Stimulated activated CD8-positive, alpha-beta memory T cell treated with anti-CD3 and anti-CD28 coated beads, Interleukin-12 subunit alpha, Interleukin-12 subunit beta, amount 100 ng/mL, for 4 hours (primary cell): ENCODE measurements around the gene RAC3.

Source experiments
- DNase-seq: peaks from one replicate; pipeline ENCODE4 v3.0.0-alpha.2; 2020; ENCODE audit warnings: low read depth

Gene RAC3

GRCh38 chr17:82031303-82031884, at the start of gene RAC3:
Gene RAC3 (plus strand): TSS chr17:82031678. CDS start chr17:82031762, 84 bp downstream.
- DNase-seq: no peak

- no peak for DNase-seq
Measured at GRCh38 chr17:81983011-81983638, 48.4 kb upstream of the RAC3 start.

GRCh38 chr17:81983639-81984373, 47.7 kb upstream of the RAC3 start:
- no peak for DNase-seq

- no peak for DNase-seq
Measured at GRCh38 chr17:81984773-81985410, 46.6 kb upstream of the RAC3 start.

- no peak for DNase-seq
Measured at GRCh38 chr17:81986606-81987005, 44.9 kb upstream of the RAC3 start.

GRCh38 chr17:81987161-81987770, 44.2 kb upstream of the RAC3 start:
- no peak for DNase-seq

- DNase-seq: no peak
Measured at GRCh38 chr17:81990836-81991683, 40.4 kb upstream of the RAC3 start.

- no peak for DNase-seq
Measured at GRCh38 chr17:81991684-81992305, 39.7 kb upstream of the RAC3 start.

- DNase-seq: no peak
Measured at GRCh38 chr17:81992306-81993102, 39.0 kb upstream of the RAC3 start.

- no peak for DNase-seq
Measured at GRCh38 chr17:81993729-81994592, 37.5 kb upstream of the RAC3 start.

- no peak for DNase-seq
Measured at GRCh38 chr17:81994593-81995462, 36.6 kb upstream of the RAC3 start.

- no peak for DNase-seq
Measured at GRCh38 chr17:81995463-81996231, 35.8 kb upstream of the RAC3 start.

GRCh38 chr17:81996232-81996756, 35.2 kb upstream of the RAC3 start:
- no peak for DNase-seq

- no peak for DNase-seq
Measured at GRCh38 chr17:81996757-81997441, 34.6 kb upstream of the RAC3 start.

- DNase-seq: no peak
Measured at GRCh38 chr17:81998212-81998611, 33.3 kb upstream of the RAC3 start.

GRCh38 chr17:81998691-81999438, 32.6 kb upstream of the RAC3 start:
- DNase-seq: no peak
